ENCODE data around the gene FASN.

FASN gene

GRCh38 chr17:82088838-82089722 lies 9.0 kb downstream of the FASN start:
- DNase-seq (ENCODE audit: low read depth in 2 of 2): no peak

GRCh38 chr17:82087961-82088837 lies 9.8 kb downstream of the FASN start:
- no peak for DNase-seq (ENCODE audit: low read depth in 2 of 2)

GRCh38 chr17:82086941-82087906 lies 10.8 kb downstream of the FASN start:
- DNase-seq (ENCODE audit: low read depth in 2 of 2): no peak

- no peak for DNase-seq (ENCODE audit: low read depth in 2 of 2)
Measured at GRCh38 chr17:82085931-82086764, 11.9 kb downstream of the FASN start.

DNA sequence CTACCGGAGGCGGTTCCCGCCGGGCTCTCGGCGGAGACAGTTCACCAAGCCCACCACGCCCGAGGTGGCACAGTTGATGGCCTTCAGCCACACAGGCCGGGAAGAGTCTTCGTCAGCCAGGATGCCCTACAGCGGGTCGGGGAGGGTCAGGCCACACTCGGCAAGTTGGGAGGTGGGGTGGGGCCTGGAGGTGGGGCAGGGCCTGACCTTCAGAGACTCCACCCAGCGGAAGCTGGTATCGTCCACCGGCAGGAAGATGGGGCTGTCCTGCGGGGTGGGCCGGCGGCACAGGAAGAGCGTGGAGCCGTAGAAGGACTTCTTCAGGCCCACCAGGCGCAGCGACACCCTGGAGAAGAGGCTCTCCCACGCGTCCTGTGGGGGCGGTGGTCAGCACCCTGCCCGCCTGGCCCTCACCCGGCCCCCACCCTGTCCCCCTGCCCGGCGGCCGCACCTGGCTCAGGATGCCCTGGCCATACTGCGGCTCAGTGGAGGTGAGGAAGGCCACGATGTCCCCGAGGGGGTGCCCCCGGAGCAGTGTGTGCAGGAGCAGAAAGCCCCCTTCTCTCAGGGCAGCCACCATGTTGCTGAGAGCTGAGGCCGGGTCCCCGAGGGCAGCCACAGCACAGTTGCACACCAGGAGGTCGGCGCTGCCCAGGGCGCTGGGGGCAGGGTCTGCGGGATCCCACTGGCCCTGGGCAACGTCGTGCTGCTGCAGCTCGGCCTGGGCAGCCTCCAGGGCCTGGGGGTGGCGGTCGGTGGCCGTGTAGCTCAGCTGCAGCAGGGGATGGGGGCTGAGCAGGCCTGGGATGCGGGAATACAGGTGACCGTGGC lies 12.8 kb downstream of the FASN start:
- DNase-seq (ENCODE audit: low read depth in 2 of 2): no peak

DNA sequence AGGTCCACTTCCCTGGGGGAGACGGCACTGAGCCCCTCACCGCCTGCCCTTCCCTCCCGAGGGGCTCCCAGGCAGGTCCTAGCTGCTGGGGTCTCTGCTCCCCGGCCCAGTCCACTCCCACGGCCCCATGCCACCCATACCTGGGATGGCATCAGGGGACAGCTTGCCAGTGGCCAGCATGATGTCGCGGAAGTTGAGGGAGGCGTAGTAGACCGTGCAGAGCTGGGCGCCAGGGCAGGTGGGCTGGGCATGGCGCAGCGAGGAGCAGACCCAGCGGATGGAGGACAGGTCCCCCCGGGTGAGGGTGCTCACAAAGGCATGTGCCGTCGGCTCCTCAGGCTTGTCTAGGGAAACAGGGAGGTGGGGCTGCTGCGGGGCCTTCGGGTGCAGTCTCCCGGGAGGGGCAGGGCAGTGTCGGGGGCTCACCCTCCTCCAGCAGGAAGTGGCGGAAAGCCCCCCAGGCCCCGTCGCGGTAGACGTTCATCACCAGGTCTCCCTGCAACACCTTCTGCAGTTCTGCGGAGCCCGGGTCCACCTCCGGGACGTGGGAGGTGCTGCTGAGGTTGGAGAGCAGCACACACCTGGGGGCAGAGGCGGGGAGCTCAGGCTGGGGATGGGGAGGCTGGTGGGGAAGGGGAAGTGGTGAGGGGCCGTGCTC lies 13.5 kb downstream of the FASN start:
- no peak for DNase-seq (ENCODE audit: low read depth in 2 of 2)

DNA sequence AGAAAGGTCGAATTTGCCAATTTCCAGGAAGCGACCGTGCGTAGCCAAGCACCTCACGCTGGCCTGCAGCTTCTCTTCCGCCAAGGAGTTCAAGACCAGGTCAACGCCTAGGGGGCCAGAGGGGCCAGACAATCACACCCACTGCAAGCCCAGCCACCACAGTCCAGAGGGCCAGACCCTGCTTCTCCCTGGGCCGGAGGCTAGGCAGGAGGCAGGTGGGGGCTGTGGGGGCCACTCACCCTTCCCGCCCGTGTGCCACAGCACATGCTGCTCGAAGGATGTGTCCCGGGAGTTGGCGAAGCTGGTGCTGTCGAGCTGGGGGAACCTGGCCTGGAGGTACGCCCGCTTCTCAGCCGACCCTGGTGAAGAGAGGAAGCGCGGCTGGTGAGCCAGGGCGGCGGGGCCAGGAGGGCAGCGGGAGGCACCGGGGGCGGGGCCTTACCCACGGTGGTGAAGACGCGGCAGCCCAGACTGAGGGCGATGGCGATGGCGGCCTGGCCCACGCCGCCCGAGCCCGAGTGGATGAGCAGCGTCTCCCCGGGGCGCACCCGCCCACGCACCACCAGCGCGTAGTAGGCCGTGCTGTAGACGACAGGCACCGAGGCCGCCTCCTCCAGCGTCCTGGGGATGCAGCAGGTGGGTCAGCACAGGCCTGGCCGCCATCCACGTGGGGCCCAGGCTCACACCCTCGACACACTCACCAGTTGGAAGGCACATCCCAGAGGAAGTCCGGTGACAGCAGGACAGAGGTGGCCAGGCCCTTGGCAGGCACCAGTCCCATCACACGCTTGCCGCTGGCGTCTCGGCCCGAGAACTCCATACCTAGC lies 14.3 kb downstream of the FASN start:
- no peak for DNase-seq (ENCODE audit: low read depth in 2 of 2)

DNA sequence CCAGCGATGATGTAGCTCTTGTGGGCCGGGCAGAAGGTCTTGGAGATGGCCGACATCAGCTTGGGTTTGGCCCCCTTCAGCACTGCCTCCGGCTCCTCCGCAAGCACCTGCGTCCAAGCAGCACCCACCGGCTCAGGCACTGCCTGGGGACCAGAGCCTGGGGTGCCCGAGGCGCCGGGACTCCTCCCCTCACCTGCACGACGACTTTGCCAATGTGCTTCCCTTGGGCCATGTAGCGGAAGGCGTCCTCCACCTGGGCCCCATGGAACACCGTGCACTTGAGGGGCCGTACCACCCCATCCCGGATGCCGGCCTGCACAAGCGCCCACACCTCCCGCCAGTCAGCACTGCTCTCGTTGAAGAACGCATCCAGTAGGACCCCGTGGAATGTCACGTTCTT lies 15.0 kb downstream of the FASN start:
- DNase-seq (ENCODE audit: low read depth in 2 of 2): no peak

- no peak for DNase-seq (ENCODE audit: low read depth in 2 of 2)
Measured at GRCh38 chr17:82082456-82082855, 15.6 kb downstream of the FASN start.

GRCh38 chr17:82081966-82082365 lies 16.1 kb downstream of the FASN start:
- DNase-seq (ENCODE audit: low read depth in 2 of 2): no peak

GRCh38 chr17:82081546-82081945 lies 16.5 kb downstream of the FASN start:
- DNase-seq (ENCODE audit: low read depth in 2 of 2): no peak

- no peak for DNase-seq (ENCODE audit: low read depth in 2 of 2)
Measured at GRCh38 chr17:82080789-82081464, 17.1 kb downstream of the FASN start.

GRCh38 chr17:82080048-82080788 lies 17.8 kb downstream of the FASN start:
- DNase-seq (ENCODE audit: low read depth in 2 of 2): no peak

- no peak for DNase-seq (ENCODE audit: low read depth in 2 of 2)
Measured at GRCh38 chr17:82079001-82079677, 18.9 kb downstream of the FASN start.

- no peak for DNase-seq (ENCODE audit: low read depth in 2 of 2)
Measured at GRCh38 chr17:82078433-82078832, 19.6 kb downstream of the FASN start.

DNA sequence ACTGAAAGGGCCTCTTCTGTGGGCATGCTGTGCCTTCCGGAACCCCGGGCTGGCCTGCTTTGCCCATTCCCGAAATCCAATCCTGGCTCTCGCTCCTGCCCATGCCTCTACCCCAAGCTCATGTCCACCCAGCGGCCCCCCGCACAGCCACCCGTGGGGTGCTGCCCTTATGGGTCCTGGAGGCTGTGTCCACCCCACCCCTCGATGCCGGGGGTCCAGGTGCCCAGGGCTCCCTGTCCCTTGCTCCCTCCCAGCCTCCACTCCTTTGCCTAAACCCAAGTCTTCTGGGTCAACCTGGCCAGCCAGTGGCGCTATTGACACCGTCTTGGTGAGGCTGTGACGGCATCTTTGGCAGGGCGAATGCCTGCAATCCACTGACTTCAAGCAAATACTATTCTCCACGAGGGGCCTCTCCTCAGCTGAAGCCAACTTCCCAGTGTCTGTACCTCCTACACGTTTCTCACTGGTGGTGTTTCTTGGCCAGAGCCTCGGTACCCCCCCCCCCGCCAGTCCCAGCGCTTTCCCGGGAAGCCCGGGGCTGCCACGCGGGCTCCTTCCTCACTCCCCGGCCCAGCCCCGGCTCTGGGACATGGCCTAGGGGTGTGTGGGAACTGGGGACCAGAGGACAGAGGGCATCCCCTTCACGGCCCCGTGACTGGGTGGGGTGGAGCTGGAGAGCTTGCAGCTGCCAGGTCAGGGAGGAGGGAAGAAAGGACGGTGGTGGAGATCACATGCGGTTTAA lies 20.2 kb downstream of the FASN start:
- no peak for DNase-seq (ENCODE audit: low read depth in 2 of 2)

Measured in activated CD8-positive, alpha-beta memory T cell treated with anti-CD3 and anti-CD28 coated beads for 4 hours (primary cell).